HCEC 1CT (cell line): ENCODE results near the gene ALG14.

Source experiments
- DNase-seq: peaks from one replicate; pipeline ENCODE4 v3.0.0-alpha.2; 2017

The ALG14 gene

DNA sequence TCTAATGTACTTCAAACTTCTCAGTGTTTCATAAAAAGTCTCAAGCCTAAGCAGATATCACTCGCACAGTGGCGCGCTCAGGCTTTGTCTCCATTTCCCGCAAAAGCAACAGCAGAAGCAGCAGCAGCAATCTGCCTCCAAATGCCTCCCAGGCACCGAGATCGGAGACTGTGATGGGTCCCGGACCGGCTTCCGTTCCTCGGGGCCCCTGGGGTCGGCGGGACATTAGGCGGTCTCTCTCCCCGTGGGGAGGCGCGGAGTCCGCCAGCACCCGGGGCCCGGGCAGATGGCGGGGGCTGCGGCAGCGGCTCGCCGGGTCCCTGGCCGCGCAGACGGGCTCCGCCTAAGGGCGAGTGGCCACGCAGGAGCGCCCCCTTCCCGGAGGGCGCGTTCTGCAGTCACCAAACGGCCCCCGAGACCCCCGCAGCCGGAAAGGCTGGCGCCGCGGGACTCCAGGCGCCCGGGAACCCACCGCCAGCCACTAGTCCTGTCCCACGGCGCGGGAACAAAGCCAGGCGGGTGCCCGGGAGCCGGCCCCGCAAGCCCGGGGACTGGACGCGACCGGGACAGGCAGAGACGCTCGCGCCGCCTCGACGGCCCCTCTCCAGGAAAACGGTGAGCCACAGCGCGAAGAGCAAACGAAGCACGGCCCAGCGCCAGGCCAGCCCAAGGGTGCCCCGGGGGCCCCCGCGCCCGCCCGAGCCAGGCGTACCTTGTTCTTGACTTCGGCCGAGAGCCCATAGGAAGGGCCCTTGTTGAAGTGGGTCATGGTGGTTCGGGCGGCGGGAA lies 146.4 kb downstream of the ALG14 start:
- peak; percentile 64 for DNase-seq

DNA sequence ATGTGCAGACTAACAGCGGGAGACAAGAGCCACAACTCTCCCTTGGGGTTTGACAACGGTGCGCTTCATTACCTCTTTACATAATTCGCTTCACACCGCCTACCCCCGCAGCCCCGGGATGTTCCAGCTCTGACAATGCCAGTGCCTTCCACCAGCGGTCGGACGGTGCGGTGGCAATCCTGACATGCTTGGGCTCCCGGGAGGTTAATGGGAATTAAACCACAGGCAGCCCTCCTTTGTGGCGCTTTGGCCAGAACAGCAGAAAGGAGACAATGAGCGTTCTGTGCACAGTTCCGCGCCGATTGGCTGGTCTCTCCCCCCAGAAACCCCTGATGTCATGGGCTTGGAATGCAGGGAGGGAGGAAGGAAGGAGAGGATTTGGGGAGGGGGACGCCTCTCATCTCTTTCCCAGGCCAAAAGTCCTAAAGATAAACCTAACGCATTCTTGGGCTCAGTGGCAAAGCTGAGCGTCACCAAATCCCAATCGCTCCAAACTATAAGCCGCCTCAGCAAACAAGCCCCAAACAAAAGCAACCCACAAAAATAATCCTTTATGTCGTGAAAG lies 147.1 kb downstream of the ALG14 start:
- peak; percentile 71 for DNase-seq

DNA sequence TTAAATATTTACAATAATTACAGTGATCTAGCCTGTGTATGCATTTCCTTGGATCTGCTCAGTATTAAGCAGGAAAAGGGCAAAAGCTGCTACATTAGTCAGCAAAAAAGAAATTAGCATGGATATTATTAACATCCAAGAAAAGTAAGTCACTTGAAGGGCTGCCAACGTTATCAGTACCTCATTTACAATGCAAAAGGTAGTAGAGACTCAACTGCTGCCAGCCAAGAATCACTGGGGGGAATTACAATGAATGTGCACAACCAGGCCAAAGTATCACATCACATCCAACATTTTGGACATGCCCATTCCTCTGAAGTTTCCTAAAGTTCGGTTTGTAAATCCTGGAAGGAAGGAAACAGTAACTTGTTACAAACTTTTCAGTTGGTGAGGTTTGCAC lies 147.7 kb downstream of the ALG14 start:
- no peak for DNase-seq
